Measurements from ENCODE around the gene LAMTOR3. TPM values are rescaled to one million over a fixed set of nuclear protein-coding genes. Genes with fewer than 3 reads are reported as not detected.

The LAMTOR3 gene
- total and polyA plus RNA-seq, 10 of the 15 experiments (the other 5 are each of a cell fraction or from before 2014, with no cell fraction given), result 30.1 to 120 (median 65.5) TPM

DNA sequence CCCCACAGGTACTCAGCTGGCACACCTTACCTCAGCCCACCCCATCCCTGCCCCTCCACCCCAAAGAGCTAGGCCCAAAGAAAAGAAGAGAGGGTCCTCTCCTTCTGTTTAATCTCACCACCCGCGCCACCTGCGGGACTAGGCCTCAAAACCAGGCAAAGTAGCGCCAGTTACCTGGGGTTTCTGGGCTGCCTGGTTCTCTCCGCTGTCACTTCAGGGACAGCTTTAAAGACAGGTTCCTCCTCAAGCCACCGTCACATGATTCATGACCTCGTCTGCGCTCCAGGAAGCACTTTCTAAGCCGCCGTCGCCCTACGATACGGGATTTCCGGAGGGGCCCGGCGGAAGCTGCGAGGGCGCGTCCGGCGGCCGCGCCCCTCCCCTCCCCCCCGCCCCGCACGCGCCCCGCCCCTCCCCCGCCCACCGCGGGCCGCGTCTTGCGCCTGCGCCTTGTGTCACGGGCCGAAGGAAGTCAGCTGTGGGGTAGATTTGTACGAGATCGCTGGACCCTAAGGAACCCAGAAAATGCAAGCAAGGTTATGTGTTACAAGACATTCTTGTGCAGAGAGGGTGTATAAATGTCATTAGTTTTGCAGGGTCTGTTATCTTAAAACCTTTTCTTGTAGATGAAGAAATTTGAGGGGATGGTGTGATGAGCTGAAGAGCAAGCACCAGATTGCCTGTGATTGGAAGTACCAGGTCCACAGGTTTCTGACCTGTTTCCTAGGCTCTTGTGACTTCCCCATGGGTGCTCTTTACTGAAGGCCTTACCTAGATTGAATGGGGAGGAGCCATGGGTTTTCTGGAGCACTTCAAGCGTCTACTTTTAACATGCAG, at the start of gene LAMTOR3 (continued):
- TF ChIP-seq ZNF207 (IDR thresholded peaks at IDR 0.05; ENCODE audit: borderline replicate concordance) (no peak), ETV6 (conservative IDR thresholded peaks at IDR 0.05 in 1 of 2, IDR thresholded peaks at IDR 0.05 in 1 of 2; ENCODE audit: borderline replicate concordance in 1 of 2, low read depth in 1 of 2) (0 out of 4 replicates have a peak, but pooled peaks of 1 of the 2 experiments have one; percentile 39), STAT3 (IDR thresholded peaks at IDR 0.05; ENCODE audit: low read depth, low read length) (no peak), PRDM15 (CRISPR knock-in tag; IDR thresholded peaks at IDR 0.05) (no peak), RAD51 (IDR thresholded peaks at IDR 0.05) (peak; percentile 88), EGR1 (IDR thresholded peaks at IDR 0.05; ENCODE audit: borderline replicate concordance in 1 of 2, low read depth in 2 of 2, low read length in 2 of 2) (peak in 1 of 2 experiments; percentile 62; a peak in 1 of 3 replicates), ZBTB4 (CRISPR knock-in tag; IDR thresholded peaks at IDR 0.05) (no peak), CREB1 (IDR thresholded peaks at IDR 0.05; ENCODE audit: low read depth) (peak; percentile 94), MYC (IDR thresholded peaks at IDR 0.05; ENCODE audit: insufficient read depth, insufficient read length, insufficient replicate concordance, low read length, severe bottlenecking) (no peak), CHD1 (IDR thresholded peaks at IDR 0.05; ENCODE audit: low read depth, low read length) (no peak), ZNF384 (IDR thresholded peaks at IDR 0.05; ENCODE audit: borderline replicate concordance, low read depth, low read length) (no peak), TAF1 (IDR thresholded peaks at IDR 0.05; ENCODE audit: borderline replicate concordance, low read depth, low read length) (no peak), RELA (IDR thresholded peaks at IDR 0.05; ENCODE audit: borderline replicate concordance, partially characterized antibody) (no peak), MTA3 (IDR thresholded peaks at IDR 0.05; ENCODE audit: borderline replicate concordance, low read length) (0 out of 2 replicates have a peak, but pooled peaks have one; percentile 42), FOXM1 (IDR thresholded peaks at IDR 0.05; ENCODE audit: low read depth, low read length) (no peak), BACH1 (IDR thresholded peaks at IDR 0.05; ENCODE audit: borderline replicate concordance) (no peak), TARDBP (IDR thresholded peaks at IDR 0.05; ENCODE audit: borderline replicate concordance) (peak; percentile 47; the same call in 1 of the 2 replicates), POLR2AphosphoS5 (IDR thresholded peaks at IDR 0.05; ENCODE audit: low read length) (peak; percentile 83)
- TF ChIP-seq, protein P1, sequence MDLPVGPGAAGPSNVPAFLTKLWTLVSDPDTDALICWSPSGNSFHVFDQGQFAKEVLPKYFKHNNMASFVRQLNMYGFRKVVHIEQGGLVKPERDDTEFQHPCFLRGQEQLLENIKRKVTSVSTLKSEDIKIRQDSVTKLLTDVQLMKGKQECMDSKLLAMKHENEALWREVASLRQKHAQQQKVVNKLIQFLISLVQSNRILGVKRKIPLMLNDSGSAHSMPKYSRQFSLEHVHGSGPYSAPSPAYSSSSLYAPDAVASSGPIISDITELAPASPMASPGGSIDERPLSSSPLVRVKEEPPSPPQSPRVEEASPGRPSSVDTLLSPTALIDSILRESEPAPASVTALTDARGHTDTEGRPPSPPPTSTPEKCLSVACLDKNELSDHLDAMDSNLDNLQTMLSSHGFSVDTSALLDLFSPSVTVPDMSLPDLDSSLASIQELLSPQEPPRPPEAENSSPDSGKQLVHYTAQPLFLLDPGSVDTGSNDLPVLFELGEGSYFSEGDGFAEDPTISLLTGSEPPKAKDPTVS (IDR thresholded peaks at IDR 0.05; ENCODE audit: low read depth, low read length), result no peak

Measured in GM12878 (cell line).